Stimulated activated CD4-positive, alpha-beta T cell treated with anti-CD3 and anti-CD28 coated beads, Interleukin-2, amount 100 ng/mL, for 24 hours (primary cell): ENCODE results near the gene ROCK2.

ENCODE experiments used
- DNase-seq, 2 donors: peaks; one replicate each; pipeline ENCODE4 v3.0.0-alpha.2; 2020

Gene ROCK2

DNA sequence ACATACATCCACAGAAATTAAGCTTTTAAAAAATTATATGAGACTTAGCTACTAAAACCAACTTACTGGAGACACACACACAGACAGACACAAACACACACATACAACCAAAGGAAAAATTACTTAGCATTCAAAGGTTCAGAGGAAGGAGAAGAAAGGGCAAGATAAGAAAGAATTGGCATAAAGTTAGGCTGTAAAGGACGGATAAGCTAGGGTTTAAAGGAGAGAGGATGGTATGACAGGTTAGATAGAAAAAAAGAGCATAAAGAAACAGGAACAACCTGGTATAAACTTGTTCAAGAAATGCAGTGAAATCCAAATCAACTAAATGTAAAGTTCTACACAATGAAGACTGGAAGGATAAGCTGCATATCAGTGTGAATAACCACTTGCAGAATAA lies 115.7 kb downstream of the ROCK2 start:
- no peak for DNase-seq

DNA sequence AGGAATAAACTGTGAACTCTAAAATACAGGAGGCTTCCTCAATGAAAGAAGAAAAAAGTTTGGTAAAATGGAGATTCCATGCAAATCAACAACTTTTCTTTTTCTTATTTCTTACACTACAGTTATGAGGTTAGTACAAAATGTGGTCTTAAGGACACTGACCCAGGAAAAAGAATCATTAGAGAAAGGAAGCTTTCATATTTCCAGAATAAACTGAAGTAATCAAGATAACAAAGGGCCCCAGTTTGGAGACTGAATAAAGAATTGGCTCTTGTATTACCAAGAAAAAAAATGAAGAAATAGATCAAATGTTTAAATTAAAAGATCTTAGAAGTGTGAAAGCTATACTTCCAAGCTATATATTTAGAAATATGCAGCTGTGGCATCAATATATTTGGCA lies 116.8 kb downstream of the ROCK2 start:
- DNase-seq: no peak

DNA sequence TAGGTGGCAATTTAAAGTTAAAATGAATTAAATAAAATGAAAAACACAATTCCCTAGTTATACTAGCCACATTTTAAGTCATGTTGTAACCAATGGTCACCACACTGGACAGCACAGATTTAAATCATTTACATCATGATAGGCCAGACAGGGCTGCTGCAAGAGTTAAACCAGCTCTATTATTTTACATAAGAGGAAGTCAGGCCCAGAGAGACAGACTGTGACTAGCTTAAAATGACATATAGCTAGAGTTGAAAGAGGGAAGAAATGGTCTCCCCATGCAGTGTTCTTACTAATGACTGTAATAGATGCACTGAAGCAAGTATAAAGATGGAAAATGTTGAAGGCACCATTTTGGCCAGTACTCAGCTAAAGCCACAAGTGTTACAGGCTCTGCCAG lies 119.5 kb downstream of the ROCK2 start:
- no peak for DNase-seq

DNA sequence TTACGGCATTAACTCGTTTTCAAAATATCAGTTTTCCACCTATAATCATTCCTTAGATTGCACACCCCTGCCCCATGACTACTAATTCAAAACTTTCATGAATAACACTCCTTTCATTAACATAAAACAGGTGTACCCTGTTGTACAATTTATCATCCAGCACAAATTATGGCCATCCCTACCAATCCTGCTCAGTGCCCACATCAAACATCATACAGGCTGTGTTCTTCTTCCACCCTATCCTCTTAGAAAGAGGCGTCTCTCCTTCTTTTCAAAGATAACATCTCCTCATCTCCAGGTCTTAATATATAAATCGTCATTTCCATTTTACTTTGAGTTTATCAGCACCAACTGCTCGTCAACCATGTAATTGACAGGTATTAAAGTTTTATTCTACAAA lies 121.6 kb downstream of the ROCK2 start:
- DNase-seq: no peak

DNA sequence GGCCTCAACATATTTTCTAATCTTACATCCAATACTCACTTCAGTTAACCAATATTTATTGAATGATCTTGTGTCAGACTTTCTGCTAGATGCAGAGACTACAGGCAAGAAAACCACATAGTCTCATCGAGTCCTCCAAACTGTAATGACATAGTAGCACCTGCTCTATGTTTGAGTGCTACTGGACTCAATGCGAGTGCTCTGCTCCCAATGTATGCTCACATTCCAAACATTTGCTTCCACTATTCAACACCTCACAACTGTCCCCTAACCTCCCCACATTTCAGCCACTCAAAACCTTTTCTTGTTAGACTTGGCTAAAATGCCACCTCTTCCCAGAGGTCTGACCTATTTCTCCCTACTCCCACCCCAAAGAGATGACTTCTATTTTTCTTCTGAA lies 124.0 kb downstream of the ROCK2 start:
- DNase-seq: no peak

DNA sequence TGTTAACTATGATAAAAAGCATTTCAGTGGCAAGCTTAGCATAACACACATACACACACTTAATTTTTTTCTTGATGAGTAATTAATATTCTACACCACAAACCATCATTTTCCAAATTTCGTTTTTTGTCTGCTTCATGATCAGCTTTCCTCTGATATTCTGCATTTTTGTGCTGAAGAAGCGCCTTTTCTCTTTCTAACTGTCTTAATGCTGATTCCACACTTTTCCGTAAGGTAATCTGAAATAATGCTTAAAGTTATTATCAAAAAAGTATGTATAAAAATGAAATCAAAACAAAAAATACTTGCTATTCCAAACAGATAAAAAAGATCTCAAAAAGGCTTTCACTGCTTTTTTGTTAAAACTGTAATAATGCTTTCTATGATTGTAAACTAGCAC lies 129.0 kb downstream of the ROCK2 start:
- no peak for DNase-seq

DNA sequence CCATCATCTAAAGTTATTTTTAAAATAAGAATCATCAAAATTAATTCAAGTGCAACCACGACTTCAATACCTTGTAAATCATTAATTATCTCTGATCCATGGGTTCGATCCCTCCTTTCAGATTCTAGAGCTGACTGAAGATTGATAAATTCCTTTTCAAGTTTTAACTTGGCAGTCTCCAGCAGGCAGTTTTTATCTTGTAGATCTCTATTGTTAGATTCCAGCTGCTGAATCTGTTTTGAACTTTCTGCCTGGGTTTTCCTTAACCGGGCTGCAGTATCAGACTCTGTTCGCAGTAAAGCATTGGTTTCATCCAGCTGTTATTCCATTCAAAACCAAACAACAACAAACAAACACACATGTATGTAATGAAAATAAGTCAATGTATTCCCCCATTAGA lies 129.7 kb downstream of the ROCK2 start:
- DNase-seq: no peak

DNA sequence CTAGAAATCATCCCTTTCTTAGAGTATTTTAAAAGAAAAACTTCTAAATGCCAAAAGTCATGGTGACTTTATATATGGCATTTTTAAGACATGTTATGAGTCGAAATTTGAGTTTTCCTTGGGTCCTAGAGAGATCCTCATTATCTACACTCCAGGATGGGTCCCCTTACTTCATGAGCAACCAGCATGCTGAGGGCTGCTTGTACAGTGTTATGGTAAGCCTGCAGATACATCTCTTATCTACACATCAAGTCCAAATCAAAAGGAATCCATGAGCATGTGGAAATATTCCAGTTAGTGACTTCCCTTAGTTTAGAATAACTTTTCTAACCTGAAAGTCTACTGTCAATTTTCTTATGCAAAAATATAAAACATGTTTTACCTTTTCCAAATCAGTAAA lies 130.5 kb downstream of the ROCK2 start:
- no peak for DNase-seq

DNA sequence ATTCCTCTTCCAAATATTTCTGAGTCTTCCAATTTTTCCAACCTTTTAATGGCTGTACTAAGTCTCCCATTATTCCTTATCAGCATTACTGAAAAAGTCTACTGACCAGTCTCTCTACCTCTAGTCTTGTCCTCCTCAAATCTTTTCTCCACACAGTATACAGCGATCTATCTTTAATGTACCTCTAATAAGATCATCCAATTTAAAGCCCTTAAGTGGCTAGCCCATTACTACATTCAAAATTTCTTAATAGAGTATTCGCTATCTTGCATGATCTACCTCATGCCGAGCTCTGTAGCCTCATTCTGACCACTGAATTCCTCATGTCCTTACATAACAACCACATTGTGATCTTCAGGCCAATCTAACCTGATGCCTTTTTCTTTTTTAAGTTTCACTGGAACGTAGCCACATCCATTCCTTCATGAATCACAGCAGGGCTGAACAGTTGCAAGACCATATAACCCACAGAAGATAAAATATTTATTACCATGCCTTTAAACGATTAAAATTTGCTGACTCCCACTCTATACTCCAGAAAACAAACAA lies 131.3 kb downstream of the ROCK2 start:
- no peak for DNase-seq

DNA sequence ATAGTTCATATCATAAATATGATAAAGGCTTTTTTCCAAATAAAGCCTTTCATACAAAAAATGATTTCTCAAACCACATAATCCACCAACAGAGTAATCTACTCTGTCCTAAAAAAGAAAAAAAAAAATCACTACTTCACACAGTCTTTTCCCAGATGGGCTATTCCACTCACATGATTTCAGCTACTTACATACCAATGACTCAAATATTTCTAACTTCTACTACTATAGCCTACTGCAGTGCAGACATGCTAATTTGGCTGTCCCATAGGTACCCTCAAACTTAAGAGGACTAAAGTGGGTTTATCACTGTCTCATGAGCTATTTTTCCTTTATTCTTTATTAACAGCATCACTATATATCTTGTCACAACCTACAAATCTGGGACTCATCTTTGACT lies 131.8 kb downstream of the ROCK2 start:
- no peak for DNase-seq

DNA sequence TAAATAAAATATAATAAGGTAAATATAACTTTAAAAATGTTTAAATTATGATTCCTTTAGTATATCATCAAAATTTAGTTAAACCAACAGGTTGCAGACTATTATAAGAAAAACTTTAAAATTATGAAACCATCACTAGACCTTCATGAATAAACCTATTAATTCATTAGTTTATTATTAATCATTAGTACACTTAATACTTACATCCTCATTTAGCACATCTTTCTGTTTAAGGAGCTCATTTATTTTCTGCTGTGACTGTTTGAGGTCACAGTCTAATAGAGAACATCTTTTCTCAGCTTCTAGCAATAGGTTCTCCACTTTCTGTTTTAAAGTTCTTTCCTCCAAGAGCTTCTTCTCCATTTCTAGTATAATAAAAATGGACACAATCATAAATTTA lies 136.4 kb downstream of the ROCK2 start:
- no peak for DNase-seq

DNA sequence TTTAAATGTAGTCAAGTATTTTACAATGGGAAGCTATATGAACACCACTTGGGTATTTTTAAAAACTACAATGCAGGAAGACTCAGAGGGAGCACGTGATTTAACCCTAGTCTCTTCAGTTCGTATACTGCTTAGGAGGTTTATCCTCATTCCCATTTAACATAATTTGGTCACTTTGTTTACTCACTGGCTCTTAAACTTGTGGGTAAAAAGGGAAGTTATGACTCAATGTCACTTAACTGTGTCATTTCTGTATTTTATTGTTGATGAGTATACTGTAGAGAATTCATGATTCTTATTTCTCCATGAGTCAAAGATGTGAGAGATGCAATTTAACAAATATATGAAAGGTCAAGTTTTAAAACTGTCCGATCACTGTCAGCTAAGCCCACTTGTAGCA lies 141.0 kb downstream of the ROCK2 start:
- DNase-seq: no peak

DNA sequence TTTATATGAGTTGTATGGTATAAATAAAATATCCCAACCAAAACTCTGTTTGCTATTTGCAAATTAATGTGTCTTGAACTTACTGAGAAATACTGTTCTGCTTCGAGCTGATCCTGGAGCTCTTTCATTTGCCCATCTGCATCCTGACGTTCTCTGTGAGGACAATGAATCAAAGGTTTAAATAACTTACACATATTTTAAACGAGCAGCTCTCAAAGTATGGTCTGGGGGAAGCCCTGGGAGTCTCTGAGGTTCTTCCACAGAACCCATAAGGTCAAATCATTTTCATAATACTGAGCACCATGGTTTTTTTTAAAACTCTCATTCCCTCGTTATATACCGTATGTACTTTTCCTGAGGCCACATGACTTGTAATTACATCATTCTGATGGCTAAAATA lies 142.5 kb downstream of the ROCK2 start:
- DNase-seq: no peak

DNA sequence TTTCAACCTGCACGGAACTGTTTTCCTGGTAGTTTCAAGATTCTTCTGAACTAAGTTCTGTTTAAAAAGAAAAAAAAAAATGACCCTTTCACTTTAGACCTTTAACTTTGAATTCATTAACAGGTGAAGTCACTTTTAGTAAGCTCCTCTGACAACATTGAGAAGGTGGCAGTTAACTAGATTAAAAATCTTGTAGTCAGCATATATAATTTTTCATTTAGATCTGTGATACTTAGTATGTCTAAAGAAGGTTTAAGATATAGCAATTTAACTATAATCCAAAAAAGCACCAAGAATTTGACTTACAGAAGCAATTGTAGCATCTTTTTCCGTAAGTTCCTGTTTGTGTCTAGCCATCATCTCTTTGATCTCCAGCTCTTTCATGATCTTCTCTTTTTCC lies 143.8 kb downstream of the ROCK2 start:
- no peak for DNase-seq

DNA sequence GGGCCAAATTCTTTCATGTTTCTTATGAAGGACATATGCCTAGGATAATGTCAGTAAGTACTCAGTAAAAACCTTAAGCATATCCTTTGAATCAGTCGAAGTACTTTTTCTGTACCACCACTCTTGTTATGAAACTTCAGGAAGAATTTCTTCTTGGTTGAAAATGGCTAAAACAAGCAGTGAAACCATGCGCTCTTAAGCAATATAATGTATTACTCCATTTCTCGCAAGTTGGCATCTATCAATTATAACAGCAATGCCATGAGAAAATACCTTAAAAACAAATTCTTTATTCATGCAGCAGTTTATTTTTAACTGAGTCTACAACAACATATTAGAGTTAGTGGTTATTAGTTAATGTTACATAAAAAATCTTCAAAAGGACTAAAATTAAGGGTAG lies 148.2 kb downstream of the ROCK2 start:
- no peak for DNase-seq

DNA sequence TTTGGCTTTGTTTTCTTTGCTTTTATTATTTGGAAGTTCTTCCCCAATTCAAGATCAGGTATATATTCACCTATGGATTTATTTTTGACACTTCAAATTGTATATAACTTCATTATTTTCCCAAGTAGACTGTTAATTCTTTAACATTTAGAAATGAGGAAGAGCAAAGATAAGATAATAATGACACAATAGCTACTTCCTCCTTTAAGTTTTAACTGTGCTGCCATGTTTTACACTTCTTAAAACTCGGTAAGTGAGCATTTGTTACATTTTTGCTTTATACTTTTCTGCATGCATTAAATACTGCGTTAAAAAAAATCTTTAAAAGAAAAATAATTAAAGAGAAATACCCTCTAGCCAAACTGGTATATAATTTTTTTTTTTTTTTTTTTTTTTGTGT lies 156.7 kb downstream of the ROCK2 start:
- no peak for DNase-seq

DNA sequence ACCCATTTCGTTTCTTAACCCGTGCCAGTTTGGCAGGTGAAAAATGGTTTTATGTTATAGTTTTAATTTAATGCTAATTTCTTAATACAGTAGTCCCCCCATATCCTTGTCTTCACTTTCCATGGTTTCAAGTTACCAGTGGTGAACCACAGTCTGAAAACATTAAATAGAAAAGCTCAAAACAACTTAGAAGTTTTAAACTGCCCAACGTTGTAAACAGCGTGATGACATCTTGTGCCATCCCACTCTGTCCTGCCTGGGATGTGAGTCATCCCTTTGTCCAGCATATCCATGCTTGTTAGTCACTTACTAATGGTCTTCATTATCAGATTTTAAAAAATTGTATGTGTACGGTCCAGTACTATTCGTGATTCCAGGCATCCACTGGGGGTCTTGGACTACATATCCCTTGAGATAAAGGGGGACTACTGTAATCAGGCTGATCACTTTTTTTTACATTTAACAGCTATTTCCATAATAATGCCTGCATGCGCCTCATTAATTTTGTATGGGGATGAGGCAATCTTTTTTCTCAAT lies 157.3 kb downstream of the ROCK2 start:
- no peak for DNase-seq

DNA sequence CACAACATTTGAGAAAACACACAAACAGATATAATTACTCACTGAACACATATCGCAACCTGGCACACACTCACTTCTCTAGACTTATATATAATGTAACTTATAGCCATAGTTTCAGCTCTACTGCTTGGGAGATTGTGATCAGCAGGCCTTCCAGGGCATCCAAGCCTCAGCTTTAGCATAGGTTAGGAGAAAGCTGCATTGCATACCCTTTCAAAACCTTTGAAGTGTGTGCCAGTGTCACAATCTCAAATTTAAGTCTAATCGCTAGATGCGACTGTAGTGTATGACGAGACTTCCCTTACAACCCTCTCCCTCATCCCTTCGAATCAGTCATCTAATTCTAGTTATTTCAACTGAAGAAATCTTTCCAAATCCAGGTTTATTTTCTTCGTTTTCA lies 158.3 kb downstream of the ROCK2 start:
- DNase-seq: no peak

DNA sequence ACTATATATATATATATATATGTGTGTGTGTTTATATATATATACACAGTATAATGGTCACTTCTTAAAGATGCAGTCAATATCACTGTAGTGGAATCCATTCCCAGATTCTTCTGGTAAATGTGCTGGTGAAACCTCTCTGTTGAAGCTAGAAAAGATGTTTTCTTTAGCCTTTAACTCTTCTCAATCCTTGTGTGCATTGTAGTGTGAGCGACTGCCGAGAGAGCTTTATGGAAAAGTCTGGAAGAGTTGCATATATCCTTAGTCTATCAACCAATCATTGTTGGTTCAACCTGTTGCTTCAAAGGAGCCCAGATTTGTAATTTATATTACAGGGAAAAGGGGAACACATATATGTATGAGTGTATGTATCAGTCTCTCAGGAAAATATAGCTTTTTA lies 161.5 kb downstream of the ROCK2 start:
- no peak for DNase-seq

DNA sequence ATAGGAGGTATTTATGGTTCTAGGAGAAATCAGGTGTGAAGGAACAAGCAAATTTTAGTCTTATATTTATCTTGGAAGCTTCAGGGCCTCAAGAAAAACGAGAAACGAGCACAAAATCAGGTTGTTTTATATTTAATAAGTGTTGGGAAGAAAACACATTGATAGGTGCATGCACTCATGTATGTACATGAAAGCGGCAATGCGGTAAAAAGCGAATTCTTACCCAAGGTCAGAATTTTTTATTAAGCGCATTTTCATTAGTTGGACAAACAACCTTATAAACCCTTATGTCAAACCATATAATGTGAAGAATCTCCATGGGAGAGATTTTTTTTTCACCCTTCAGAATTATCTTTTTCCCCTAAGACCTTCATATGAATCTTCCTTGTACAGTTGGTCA lies 163.8 kb downstream of the ROCK2 start:
- no peak for DNase-seq

DNA sequence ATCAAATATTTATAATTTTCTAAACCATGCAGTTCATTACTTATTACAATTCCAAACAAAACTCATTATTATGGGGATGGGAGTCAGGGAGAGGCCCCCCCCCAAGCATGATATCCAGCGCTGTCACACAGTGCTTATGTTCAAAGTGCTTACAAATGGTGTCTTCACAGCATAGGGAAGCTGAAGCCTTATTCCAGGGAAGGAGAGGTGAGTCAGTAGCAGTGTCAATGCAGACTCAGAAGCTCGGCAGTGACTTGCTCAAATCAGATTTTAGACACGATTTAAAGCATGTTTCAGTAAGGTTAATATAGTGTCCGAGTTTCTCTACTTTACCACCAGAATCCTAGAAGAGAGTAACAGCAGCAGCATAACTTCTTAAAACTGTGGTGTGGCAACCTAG lies 164.5 kb downstream of the ROCK2 start:
- no peak for DNase-seq

DNA sequence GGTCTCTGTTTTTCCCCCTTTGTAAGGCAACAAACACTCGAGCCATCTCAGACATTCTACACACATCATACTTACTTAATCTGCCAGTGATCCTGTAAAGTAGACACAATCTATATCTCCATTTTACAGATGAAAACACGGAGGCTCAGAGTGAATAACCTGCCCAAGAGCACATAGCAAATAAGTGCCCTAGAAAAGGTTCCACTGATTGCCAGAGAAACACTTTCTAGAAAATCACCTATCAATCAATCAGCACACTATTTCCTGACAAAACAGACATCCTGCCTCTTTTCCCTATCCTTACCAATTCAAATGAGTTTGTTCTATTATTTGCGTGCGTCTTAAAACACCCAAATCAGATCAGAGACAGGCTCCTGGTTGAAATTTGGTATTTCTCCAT lies 165.2 kb downstream of the ROCK2 start:
- DNase-seq: no peak

DNA sequence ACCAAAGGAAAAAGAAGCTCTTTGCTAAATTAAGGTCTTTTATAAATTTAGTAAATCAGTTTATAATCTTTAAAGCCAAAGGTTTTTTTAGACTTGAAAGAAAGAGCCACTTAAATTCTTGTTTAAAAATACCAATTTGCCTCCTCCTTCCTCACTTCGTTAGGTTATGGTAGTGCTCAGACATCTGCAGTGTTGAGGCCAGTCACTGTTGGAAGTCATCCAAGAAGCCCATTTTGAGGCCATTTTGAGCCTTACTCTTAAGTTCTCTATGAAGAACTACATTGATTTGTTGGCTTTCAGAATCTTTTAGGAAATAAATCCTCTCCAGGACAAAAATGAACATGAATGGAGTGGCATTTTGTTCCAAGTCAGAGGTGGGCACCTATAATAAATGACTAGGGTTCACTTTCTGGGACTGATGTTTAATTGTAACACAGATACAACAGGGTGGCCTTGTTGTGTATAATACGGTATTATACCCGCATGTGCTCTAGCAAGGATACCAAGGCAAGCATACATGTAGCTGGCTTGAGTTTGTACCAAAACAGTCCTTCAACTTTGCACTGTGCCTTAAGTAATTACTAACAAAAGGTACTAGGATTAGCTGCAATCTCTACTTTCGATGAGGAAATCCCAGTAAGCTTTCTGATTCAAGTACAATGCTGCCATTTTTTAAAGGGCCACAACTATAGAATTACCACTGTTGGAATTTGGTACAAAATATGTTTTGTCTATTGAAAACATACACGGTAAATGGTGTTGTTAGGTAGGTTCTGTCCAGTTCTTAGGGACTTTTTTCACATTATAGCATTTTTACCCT lies 166.4 kb downstream of the ROCK2 start:
- DNase-seq: no peak

DNA sequence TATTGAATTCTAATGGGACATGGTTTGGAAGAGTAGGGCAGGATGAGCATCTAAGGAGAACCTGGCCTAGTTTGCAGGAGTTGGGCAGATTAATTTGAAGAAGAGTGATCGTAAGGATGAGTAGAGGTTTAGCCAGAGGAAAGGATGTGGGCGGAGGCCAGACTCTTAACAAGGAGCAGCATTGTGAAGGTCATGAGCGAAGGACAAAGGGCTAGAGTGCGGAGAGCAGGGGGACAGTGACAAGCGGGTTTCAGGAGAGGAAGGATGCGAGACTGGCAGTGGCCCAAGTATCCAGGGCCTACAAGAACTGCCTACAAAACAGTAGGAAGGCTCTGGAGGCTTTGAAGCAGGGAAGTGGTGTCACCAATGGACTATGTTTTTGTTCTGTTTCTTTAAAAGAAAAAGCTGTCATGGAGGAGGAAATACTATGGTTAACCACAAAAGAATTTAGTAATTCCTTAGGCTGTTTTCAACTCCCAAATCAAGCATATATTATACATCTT lies 169.1 kb downstream of the ROCK2 start:
- no peak for DNase-seq

DNA sequence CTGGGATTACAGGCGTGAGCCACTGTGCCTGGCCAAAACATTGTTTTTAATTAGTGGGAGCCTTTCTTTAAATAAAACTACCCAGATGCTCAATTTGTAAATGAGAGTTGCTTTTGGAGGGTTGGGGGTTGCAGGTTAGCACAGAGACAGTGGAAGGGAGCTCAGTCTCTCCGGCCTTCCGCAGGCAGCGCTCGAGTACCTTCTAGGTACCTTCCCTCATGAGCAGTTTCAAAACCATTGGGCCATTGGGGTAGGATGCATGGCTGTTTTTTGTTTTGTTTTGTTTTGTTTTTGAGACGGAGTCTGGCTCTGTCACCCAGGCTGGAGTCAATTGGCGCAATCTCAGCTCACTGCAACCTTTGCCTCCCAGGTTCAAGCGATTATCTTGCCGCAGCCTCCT lies 170.2 kb downstream of the ROCK2 start:
- DNase-seq: no peak
